Stimulated activated naive CD4-positive, alpha-beta T cell treated with Interleukin-2 at 50 U/mL for 16 hours (primary cell): ENCODE results near the gene CNNM2.

Experiments
- DNase-seq: peaks from one replicate; lab custom pipeline; 2025; lab: John Stamatoyannopoulos, UW

Gene CNNM2

GRCh38 chr10:103077020-103077419, 158.9 kb downstream of the CNNM2 start:
- DNase-seq, result no peak

DNA sequence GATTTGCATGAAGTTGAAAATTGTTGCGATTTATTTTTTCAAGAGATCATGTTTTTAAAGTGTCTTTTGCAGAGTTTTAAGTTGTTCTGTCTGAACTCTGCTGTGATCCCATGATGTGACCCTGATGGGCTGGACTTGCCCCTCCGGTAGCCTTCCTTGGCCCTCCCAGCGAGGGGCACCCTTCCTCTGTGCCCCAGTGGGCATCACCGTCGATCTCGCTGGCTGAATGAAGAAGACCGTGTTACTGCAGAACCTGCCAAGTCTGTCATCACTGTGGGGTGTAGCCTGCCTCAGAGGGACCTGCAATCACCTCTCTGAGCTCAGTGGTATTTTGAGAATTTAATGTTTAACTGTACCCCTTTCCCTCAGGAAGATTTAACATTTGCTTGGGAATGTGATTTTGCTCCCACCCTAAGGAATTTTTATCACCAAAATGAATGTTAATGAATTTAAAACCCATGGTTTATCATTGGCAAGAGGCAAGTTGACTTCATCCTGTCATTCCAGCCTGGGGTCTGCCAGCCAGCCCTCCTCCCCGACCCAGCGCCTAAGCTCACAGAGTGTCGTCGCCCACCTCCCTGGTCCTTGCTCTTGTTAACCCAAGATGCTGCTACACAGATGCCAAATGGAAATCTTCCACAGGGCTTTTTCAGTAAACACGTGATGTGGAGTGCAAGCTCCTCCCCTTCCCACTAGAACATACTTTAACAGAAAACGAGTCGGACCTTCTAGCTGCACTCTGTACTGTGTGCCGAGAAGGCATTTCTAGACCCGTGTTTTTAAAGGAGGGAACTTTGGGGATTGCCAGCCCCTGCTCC, 159.6 kb downstream of the CNNM2 start:
- DNase-seq, result no peak

GRCh38 chr10:103078309-103078615, 160.2 kb downstream of the CNNM2 start:
- DNase-seq, result no peak

- DNase-seq, result no peak
These were observed 160.6 kb downstream of the CNNM2 start for GRCh38 chr10:103078676-103079075.

DNA sequence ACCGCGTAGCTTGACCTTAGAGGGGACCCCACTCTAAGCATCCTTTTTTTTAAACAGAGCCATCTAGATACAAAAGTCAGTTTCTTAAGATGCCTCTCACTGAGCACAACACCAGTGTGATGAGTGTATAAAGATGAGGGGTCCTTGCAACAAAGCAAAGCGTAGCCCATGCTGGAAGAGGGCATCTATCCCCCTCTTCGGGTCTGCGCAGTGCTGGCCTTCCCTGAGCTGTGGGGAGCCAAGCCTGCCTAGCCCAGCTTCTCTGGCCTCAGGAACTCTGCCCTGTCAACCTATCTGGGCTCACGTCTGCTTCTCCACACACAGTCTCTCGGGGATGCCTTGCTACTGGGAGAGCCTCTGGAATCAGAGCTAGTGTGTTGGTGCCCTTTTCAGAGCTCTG, 161.0 kb downstream of the CNNM2 start:
- no peak for DNase-seq

DNA sequence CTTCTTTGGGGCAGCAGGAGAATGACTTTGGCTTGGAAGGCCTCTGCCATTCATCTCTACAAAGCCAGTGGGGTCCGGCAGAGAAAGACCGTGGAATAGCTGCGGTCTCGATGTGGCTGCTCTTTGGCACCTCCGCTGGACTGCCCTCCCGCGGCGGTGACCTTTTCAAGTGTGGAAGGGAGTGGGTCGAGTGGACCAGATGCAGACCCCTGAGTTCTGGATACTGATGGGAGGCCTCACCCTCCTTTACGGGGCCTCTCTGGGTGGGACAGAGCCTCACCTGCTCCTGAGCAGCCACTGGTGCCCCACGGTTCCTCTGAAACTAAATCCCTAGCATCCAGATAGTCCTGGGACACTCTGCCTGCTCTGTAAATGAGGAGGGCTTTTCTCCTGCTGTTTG, 161.9 kb downstream of the CNNM2 start:
- no peak for DNase-seq

DNA sequence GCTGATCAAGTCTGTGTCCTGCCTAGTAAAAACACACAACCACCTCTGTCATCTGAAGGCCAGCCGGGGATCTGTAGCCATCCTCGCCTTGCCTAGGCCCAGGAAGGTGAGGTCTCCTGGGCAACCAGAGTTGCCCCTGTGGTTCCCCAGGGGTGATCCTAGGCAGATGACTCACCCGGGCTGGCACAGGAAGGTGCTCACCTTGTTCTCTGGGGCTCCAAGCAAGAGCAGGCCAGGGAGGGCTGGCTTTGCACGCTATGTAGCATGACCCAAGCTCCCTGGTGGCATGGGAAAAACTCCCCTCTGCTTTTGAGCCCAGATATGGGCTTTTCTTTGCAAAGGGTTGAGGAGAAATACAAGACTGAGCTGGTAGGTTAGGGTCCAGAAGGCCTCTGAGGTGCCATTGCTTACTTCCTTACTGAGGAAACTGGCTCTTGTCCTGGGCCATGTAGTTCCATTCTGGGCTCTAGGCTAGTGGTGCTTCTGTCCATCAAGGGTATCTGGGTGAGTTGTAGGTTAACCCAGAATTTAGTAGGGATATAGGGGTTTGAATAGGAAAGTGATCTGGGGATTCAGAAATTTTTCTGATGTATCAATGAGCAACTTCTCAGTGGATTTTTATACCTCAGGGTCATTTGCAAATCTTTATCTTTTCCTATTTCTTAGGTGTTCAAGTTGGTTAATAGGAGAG, 162.9 kb downstream of the CNNM2 start:
- no peak for DNase-seq

- no peak for DNase-seq
These were observed 164.6 kb downstream of the CNNM2 start for GRCh38 chr10:103082683-103083082.

DNA sequence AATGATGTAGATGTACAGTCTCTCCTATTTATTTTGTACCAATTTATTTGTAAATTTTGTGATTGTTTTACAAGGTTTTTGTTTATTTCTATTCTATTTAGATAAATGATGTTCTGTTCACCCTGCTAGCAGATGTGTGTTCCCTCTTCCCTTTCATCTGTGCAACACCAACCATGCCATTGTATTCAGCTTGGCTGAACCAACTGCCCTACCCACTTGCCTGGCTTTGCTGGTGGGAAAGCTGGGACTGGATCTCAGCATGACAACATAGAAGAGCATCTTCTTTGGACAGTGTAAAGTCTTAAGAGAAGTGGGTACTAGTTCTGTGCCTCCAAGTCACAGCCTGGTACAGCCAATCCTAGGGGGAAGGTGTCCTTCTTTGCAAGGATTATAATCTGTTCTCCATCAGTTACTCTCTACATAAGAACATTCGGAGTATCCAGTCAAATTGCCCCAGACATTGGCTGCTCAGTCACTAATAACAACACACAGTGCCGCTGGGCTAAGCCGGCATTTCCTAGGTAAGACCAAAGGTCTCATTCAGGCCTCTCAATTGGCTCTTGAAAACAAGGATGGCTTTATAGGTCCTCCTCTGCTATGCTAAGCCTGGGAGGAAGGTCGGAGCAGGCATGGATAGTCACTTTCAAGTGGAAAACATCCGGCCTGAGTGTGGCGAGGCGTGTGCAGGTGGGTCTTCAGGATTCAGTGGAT, 165.3 kb downstream of the CNNM2 start:
- no peak for DNase-seq

DNA sequence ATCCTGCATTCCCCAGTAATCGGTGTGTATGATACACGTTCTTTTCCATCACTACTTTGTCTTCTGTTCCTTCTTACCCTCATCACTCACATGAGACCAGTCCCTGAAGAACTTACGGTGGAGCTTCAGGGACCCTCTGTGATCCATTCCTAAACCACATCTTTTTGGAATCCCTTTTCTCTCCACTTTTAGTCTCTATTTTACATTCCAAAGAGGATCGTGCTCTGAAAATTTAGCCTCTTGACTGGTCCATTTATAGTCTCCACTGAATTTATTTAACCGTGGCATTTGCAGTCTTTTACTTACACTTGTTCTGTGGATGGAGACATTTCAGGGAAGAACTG, 165.9 kb downstream of the CNNM2 start:
- DNase-seq, result no peak

GRCh38 chr10:103086261-103086660, 168.2 kb downstream of the CNNM2 start:
- no peak for DNase-seq

DNA sequence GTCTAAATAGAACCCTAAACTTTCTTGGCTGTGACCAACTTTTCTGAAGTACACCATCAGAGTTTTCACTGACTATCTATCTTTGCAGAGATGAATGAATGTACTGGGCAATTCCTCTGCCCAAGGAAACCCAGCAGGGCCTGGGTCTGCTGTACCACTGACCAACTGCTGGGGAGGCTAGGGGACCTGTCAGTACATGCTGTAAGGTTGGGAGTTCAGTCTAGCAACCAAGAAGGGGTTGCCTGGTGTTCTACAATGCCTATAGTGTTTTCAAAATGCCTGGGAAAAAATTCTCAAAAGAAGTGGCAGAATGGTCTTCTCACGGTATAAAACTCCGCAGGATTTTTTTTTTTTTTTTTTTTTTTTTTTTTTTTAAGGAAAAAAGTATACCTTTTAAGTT, 168.7 kb downstream of the CNNM2 start:
- no peak for DNase-seq

DNA sequence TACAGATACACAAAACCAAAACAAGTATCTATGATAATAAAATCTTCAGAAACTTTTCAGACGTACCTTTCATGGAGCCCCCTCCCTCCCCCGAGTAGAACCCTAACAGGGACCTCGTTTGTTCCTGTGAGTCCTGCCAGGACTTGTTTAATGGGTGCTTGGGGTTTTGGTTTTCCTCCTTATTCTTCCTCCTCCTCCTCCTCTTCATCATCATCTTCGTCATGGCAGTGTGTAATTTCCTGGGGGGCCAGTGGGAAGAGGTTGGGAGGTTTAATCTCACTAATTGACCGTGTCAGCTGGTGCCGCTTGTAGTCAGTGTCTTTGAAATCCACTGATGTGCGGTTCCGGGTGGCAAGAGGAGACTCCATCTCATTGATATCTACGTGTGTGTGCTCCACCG, 171.4 kb downstream of the CNNM2 start:
- no peak for DNase-seq

DNA sequence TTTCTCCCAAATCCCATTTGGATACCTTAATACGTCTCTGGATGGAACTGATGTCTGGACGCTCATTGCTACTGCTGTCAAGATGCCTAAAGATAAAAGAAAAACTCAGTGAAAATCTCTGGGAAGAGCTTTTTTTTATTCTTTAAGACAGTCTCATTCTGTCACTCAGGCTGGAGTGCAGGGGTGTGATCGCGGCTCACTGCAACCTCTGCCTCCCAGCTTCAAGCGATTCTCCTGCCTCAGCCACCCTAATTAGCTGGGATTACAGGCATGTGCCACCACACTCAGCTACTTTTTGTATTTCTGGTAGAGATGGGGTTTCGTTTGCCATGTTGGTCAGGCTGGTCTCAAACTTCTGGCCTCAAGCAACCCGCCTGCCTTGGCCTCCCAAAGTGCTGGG, 172.8 kb downstream of the CNNM2 start:
- DNase-seq, result no peak

- no peak for DNase-seq
These were observed 176.9 kb downstream of the CNNM2 start for GRCh38 chr10:103095005-103095404.

GRCh38 chr10:103096130-103096529, 178.0 kb downstream of the CNNM2 start:
- DNase-seq, result no peak

- no peak for DNase-seq
These were observed 180.1 kb downstream of the CNNM2 start for GRCh38 chr10:103098240-103098639.

- DNase-seq, result no peak
These were observed 182.5 kb downstream of the CNNM2 start for GRCh38 chr10:103100620-103101019.

GRCh38 chr10:103102195-103102594, 184.1 kb downstream of the CNNM2 start:
- DNase-seq, result no peak

GRCh38 chr10:103103989-103104388, 185.9 kb downstream of the CNNM2 start:
- DNase-seq, result no peak

DNA sequence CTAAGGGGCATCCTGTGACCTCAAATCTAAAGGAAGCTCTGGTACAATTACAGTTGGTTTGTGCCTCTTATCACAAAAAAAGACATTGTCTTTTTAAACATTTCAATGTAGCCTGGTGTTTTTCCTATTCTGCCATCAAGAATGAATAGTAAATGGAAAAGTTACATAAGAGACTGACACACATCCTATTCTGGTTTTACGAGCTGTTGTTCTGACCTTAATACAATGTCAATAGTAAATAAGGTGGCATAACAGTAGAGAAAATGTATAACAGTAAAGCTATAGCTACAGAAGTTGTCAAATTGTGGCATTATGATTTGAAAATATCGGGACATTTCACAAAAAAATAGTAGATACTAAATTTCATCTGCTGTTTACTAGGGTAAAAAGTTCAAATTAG, 186.6 kb downstream of the CNNM2 start:
- no peak for DNase-seq

GRCh38 chr10:103105462-103105861, 187.4 kb downstream of the CNNM2 start:
- DNase-seq, result no peak

GRCh38 chr10:103106539-103106938, 188.4 kb downstream of the CNNM2 start:
- no peak for DNase-seq
